PC-9 (cell line): ENCODE data around the gene HMG20A.

Experiments
- CTCF ChIP-seq: fragments of 200-600 bp; sonication (generic); conservative IDR thresholded peaks from 2 replicates; pipeline ENCODE4 v1.6.1; 2017; ENCODE audit warnings: mixed run types, antibody characterized with exemption, mild to moderate bottlenecking, moderate library complexity
- EZH2 ChIP-seq: fragments of 200-600 bp; sonication (generic); IDR thresholded peaks from 2 replicates; pipeline ENCODE4 v1.8.0; 2017; ENCODE audit warnings: antibody characterized with exemption, low read depth

GRCh38 chr15:77503764-77504163, 83.1 kb downstream of the HMG20A start:
- no peak for TF ChIP-seq CTCF
- no peak for TF ChIP-seq EZH2
